Liver (tissue), 3 donors: ENCODE data around the gene JPT1.

Experiments
- CTCF ChIP-seq: fragments of 150-350 bp; IDR thresholded peaks from 2 replicates; pipeline ENCODE4 v1.5.1; 2017; ENCODE audit warnings: improper control_type of control experiment, low read depth, low read length; ENCODE audit not compliant: missing input control
- REST ChIP-seq: IDR thresholded peaks from 2 replicates; pipeline ENCODE4 v1.6.1; 2016; ENCODE audit warnings: antibody characterized with exemption, mild to moderate bottlenecking
- SP1 ChIP-seq: IDR thresholded peaks from 2 replicates; pipeline ENCODE4 v1.6.1; 2018; ENCODE audit warnings: antibody characterized with exemption, mild to moderate bottlenecking
- YY1 ChIP-seq: IDR thresholded peaks from 2 replicates; pipeline ENCODE4 v1.6.1; 2016; ENCODE audit warnings: antibody characterized with exemption, mild to moderate bottlenecking
- donor health status: healthy.
- donor health status: healthy.

- TF ChIP-seq CTCF (peak; percentile 25), YY1 (peak; percentile 13), SP1 (no peak), REST (no peak)
These were observed 23.6 kb downstream of the JPT1 start for GRCh38 chr17:75130632-75131277.
